Muscle layer of colon (tissue), 2 donors: ENCODE measurements around the gene CIAO3.

Experiments
- H3K27ac ChIP-seq: one replicate; pipeline ENCODE4 v1.7.0; 2013; ENCODE audit warnings: low read depth, mild to moderate bottlenecking, low read length, moderate library complexity
- H3K27me3 ChIP-seq, 2 donors: one replicate each; pipeline ENCODE4 v1.7.0; 2013; ENCODE audit warnings: low read length in 2 of 2, mild to moderate bottlenecking in 2 of 2; ENCODE audit not compliant: insufficient read depth in 2 of 2, control insufficient read depth in 1 of 2
- H3K36me3 ChIP-seq: one replicate; pipeline ENCODE4 v1.7.0; 2013; ENCODE audit warnings: mild to moderate bottlenecking, low read length; ENCODE audit not compliant: insufficient read depth
- H3K4me1 ChIP-seq: one replicate; pipeline ENCODE4 v1.7.0; 2013; ENCODE audit warnings: mild to moderate bottlenecking, low read length; ENCODE audit not compliant: insufficient read depth
- H3K4me3 ChIP-seq, 2 donors: one replicate each; pipeline ENCODE4 v1.7.0; 2013; ENCODE audit warnings: low read length in 2 of 2, low read depth in 1 of 2, mild to moderate bottlenecking in 1 of 2, moderate library complexity in 1 of 2
- H3K9ac ChIP-seq: one replicate; pipeline ENCODE4 v1.7.0; 2013; ENCODE audit warnings: low read length
- H3K9me3 ChIP-seq: one replicate; pipeline ENCODE4 v1.7.0; 2013; ENCODE audit warnings: mild to moderate bottlenecking, low read length
- donor health status: abdominal sarcoma.
- donor health status: Adenocarcinoma of cecum.

The CIAO3 gene

DNA sequence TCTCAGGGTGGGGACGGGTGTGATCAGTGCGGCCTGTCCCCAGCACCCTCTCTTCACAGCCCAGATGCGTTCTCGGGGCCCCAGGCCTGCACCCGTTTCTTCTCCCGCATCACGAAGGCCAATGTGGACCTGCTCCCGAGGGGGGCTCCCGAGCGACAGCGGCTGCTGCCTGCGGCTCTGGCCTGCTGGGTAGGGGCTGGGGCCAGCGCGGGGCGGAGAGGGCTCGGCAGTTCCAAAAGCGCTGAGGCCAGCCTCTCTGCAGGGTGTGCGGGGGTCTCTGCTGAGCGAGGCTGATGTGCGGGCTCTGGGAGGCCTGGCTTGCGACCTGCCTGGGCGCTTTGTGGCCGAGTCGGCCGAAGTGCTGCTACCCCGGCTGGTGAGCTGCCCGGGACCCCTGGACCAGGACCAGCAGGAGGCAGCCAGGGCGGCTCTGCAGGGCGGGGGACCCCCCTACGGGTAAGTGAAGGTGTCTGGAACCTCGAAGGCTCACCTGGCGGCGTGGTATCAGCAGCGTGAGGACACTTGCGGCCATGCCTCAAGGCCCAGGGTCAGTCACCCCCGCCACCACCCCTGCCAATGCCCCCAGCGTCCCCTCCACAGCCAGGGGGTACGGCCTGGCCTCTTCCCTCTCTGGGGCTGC is 24.2 kb upstream of the CIAO3 start:
- no peaks in the 10 kb centered on the region for H3K4me1 ChIP-seq
- H3K27ac ChIP-seq: no peak overlapping the region
- H3K27me3 ChIP-seq: peaks cover 0 to 21% of the 10 kb centered on the region in 2 donors
- H3K4me3 ChIP-seq: no peak overlapping the region
- H3K9ac ChIP-seq: no peak overlapping the region
- H3K36me3 ChIP-seq: no peaks in the 10 kb centered on the region
- no peaks in the 10 kb centered on the region for H3K9me3 ChIP-seq

DNA sequence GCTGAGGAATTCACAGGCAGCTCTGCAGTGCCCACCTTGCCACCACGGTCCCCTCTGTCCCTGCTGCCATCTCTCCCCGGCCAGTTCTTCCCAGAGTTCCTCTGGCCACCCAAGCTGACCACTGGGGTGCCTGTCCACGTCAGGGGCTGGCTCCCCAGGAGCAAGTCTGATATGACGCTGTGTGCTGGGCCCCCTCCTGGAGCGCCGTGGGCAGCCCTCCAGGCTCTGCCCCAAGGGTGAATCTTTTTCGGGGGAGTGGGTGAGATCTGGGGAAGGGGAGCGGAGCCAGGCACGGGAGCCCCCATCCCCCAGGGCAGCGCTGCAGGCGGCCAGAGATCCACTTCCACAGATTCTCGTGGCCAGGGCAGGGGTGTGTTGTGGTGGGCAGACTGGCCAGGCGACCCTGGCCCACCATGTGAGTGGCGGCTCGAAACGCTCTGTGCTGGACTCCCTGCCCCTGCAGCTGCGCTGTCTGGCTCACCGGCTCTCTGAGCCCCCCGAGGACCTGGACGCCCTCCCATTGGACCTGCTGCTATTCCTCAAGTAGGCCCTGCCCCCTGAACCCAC is 23.5 kb upstream of the CIAO3 start:
- H3K27ac ChIP-seq: no peak overlapping the region
- no peak overlapping the region for H3K4me3 ChIP-seq
- H3K4me1 ChIP-seq: no peaks in the 10 kb centered on the region

DNA sequence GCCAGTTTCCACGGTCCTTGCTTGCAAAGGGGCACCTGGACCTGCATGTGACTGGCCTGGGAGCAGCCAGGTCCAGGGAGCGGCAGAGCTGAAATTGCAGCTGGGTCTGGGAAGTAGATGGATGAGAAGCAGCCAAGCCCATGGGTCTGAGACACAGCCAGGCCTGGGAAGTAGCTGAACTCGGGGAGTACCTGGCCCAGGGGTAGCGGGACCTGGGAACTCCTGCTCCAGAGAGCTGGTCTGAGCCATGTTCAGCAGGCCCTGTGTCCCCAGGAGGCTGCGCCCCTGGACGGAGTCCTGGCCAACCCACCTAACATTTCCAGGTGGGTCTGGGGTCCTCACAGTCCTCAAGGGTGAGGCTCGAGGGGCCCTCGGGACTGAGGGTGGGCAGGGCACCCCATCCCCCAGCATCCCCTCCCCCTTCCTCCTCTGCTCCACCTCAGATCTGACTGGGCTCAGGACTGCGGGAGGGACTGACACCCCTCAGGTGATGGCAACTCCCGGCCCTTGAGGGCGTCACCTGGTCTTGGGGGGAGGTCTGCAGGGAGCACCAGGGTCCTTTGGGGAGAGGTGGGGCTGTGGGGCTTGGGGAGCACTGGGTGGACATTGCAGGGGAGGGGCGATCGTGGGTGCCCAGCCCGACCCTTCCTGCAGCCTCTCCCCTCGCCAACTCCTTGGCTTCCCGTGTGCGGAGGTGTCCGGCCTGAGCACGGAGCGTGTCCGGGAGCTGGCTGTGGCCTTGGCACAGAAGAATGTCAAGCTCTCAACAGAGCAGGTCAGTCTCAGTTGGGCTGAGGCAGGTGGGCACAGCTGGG is 22.8 kb upstream of the CIAO3 start:
- H3K36me3 ChIP-seq: no peaks in the 10 kb centered on the region
- H3K9ac ChIP-seq: no peak overlapping the region
- H3K9me3 ChIP-seq: no peaks in the 10 kb centered on the region
- no peak overlapping the region for H3K27ac ChIP-seq
- no peak overlapping the region for H3K4me3 ChIP-seq
- H3K4me1 ChIP-seq: no peaks in the 10 kb centered on the region
- H3K27me3 ChIP-seq: peaks cover 0 to 13% of the 10 kb centered on the region in 2 donors

More for the DNA sequence above, 23.5 kb upstream of the CIAO3 start:
- H3K27me3 ChIP-seq: peaks cover 0 to 14% of the 10 kb centered on the region in 2 donors
- H3K9me3 ChIP-seq: no peaks in the 10 kb centered on the region
- no peaks in the 10 kb centered on the region for H3K36me3 ChIP-seq
- H3K9ac ChIP-seq: no peak overlapping the region

DNA sequence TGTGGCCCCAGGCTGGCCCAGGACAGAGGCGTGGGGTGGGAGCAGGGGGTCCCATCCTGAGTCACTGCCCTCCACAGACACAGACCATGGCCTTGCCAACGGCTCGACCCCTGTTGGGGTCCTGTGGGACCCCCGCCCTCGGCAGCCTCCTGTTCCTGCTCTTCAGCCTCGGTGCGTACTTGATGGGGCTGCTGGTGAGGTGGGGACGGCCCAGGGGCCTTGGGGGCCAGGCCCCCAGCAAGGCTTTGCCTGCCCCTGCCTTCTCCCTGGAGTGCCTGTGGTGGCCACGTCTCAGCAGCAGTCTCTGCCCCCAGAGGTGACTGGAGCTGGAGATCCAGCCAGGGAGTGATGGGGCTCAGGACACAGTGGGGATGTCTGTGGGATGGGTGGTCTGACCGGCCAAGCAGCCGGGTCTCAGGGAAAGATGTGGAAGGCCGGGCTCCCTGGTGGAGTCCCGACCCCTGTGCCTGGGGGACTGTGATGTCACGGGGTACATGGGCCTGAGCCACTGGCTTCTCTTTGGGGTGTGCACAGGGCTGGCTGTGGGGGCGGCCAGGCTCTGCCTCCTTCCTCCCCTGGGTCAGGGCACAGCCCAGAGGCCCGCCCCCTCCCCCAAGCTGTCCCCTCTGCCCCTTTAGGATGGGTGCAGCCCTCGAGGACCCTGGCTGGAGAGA is 21.9 kb upstream of the CIAO3 start:
- H3K9me3 ChIP-seq: no peaks in the 10 kb centered on the region
- H3K27me3 ChIP-seq: peaks cover 0 to 13% of the 10 kb centered on the region in 2 donors
- H3K4me3 ChIP-seq: no peak overlapping the region

DNA sequence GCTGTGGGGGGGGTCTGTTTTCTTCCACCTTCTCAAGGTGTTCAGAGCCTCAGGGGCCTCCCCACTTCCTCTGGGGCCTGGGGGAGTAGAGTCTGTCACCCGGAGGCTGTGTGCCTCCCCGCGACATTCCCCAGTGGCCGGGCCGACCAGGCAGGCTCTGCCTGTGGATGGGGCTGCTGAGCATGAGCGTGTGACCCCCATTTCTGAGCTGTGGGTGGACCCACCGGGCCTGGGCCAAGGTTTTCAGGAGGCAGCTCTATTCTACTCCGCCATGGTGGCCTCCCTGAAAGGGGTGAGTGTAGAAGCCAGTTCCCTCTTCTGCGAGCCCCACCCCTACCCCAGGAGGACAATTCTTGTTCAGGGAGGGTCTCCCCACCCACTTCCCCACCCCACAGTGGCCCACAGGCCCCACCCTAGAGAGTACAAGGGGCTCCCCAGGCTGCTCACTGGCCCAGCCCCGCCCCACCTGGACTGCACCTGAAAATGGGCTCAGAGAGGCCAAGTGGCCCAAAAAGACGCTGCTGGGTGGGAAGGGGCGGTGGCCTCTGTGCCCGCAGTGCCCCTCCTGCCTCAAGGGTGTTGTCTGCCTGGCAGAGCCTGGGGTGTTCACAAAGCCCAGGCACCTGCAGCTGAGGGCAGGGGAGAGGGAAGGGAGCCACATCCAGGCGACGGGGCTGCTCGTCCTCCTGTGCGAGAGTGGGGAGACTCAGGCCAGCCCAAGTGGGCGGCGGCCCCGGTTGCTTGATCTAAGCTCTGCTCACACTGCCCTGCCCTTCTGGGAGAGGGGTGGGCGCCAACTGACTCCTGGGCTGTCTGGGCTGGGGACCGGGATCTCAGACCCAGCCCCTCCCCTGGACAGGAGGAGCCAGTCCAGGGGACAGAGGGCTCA is 21.1 kb upstream of the CIAO3 start:
- no peaks in the 10 kb centered on the region for H3K36me3 ChIP-seq
- no peak overlapping the region for H3K9ac ChIP-seq
- peaks cover 0 to 13% of the 10 kb centered on the region in 2 donors for H3K27me3 ChIP-seq
- no peaks in the 10 kb centered on the region for H3K9me3 ChIP-seq
- no peaks in the 10 kb centered on the region for H3K4me1 ChIP-seq
- no peak overlapping the region for H3K27ac ChIP-seq
- H3K4me3 ChIP-seq: no peak overlapping the region

More for the DNA sequence above, 21.9 kb upstream of the CIAO3 start:
- Histone ChIP-seq H3K9ac (no peak overlapping the region), H3K36me3 (no peaks in the 10 kb centered on the region), H3K27ac (no peak overlapping the region), H3K4me1 (no peaks in the 10 kb centered on the region)

DNA sequence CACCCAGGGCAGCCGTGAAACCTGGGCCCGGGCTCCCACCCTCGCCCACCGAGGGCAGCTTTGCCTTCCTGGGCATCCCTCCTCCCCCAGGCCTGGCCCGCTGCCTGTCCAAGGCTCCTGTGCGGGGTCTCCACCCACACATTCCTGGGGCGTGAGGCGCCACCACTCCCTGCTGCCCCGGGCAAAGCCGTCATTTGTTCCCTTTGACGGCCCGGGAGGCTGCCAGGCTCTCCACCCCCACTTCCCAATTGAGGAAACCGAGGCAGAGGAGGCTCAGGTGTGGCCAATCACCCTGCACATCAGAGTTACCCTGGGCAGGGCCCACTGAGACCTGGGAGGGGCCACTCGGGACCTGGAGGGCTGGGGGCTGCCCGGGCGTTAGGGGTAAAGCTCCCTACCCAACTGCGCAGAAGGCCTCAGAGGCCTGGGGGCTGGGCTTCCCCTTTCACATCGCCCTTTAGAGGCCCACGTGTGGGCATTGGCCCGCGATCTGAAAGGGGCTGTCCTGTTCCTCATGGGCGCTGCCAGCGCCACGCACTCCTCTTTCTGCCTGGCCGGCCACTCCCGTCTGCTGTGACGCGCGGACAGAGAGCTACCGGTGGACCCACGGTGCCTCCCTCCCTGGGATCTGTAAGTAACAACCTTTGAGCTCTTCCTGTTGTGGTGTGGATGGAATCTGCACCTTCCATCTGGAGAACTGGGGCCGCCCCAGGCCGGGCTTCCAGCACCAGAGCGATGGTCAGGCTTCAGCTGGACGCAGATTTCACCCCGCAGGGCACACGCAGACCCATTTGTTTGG is 19.9 kb upstream of the CIAO3 start, which contains the start of gene MSLN:
TSS of gene MSLN (plus strand) at position 190 of the 799 bp plus-strand sequence. CDS start 1,947 bp downstream, outside the sequence.
- H3K36me3 ChIP-seq: no peaks in the 10 kb centered on the region
- no peak within 1 kb of the TSS for H3K27ac ChIP-seq
- no peaks in the 10 kb centered on the region for H3K4me1 ChIP-seq
- no peaks in the 10 kb centered on the region for H3K9me3 ChIP-seq
- no peak within 1 kb of the TSS for H3K4me3 ChIP-seq
- H3K27me3 ChIP-seq: peaks cover 0 to 13% of the 10 kb centered on the region in 2 donors
- no peak within 1 kb of the TSS for H3K9ac ChIP-seq

DNA sequence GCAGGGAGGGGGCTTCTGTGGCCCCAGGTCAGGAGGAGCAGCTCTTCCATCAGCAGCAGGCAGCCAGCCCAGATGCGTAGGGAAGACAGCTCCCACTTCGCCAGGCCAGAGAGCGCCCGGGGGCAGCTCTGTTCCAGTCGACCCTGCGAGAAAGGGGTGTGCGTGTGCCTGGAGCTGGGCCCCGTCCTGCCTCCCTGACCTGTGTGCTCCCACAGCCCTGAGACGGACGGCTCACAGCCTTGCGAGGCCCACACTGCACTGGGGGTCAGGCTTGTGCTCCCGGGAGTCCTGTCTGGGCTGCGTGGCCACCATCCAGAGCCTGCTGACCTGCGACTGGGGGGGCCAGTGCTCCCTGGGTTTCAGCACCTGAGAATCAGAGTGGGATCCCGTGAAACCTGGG is 19.3 kb upstream of the CIAO3 start:
- Histone ChIP-seq H3K4me3 (no peak overlapping the region), H3K27me3 (peaks cover 0 to 13% of the 10 kb centered on the region in 2 donors), H3K36me3 (no peaks in the 10 kb centered on the region), H3K27ac (no peak overlapping the region), H3K9ac (no peak overlapping the region), H3K9me3 (no peaks in the 10 kb centered on the region), H3K4me1 (no peaks in the 10 kb centered on the region)

DNA sequence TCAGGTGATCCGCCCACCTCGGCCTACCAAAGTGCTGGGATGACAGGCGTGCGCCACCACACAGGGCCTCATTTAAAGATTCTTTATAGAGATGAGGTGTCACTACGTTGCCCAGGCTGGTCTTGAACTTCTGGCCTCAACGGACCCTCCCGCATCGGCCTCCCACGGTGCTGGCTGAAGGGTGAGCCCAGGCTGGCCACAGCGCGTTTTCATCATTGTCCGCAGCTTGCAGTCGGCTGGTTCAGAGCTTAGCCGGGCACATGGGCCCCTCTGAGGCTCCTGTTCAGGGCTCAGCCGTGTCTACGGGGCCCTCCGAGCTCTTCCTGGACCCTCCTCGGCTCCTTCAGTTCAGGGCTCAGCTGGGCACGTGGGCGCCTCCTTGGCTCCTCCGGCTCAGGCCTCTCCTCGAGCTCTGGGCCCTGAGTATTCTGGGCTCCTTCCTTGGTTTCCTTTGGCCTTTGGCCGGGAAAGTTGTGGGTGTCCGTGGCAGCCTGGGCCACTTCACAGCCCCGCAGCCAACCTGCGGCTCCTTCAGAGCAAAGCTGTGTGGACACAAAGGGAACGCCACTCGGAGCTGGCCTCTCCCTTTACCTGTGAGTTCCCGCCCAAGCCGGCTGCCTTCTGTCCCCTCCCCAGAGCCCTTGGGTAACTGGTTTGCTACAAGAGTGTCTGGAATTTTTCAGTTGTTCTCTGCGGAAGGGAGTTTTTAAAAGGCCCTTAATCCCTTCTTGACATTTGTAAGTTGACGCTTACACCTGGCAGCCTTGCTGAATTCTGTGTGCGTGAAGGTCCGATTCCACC is 18.5 kb upstream of the CIAO3 start:
- Histone ChIP-seq H3K27me3 (peaks cover 0 to 13% of the 10 kb centered on the region in 2 donors), H3K27ac (no peak overlapping the region), H3K4me1 (no peaks in the 10 kb centered on the region), H3K9me3 (no peaks in the 10 kb centered on the region), H3K9ac (no peak overlapping the region), H3K36me3 (no peaks in the 10 kb centered on the region), H3K4me3 (no peak overlapping the region)

DNA sequence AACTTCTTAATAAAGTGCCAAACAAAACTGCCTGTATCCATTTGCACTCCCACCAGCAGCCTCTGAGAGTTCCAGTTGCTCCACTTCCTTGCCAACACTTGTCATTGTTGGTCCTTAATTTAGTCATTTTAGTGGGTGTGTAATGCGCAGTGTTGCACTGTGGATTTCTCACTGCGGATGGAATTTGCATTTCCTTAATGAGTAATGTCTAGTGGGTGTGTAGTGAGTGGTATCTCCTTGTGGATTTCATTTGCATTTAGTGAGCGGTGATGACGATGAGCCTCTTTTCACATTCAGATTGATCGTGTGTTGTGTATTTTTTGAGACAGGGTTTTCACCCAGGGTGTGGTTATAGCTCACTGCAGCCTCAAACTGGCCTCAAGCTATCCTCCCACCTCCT is 15.6 kb upstream of the CIAO3 start:
- Histone ChIP-seq H3K4me1 (no peaks in the 10 kb centered on the region), H3K9ac (no peak overlapping the region), H3K27ac (no peak overlapping the region), H3K4me3 (no peak overlapping the region), H3K36me3 (no peaks in the 10 kb centered on the region), H3K9me3 (no peaks in the 10 kb centered on the region), H3K27me3 (peaks cover 5% of the 10 kb centered on the region in 2 donors)
